HCT116 (cell line): Measurements from ENCODE around the gene OR6C76. TPM values are rescaled to one million over a fixed set of nuclear protein-coding genes. Genes with fewer than 3 reads are reported as not detected.

Source experiments
- ATAC-seq: fragments of 200-7000 bp; cut with Tn5 transposase; 2 replicates; pipeline ENCODE4 v1.9.1; 2020; ENCODE audit warnings: mild to moderate bottlenecking, moderate library complexity
- BruUV-seq: library from RNA; stranded (reverse); fragments of 400-500 nt; replicated peaks from 2 replicates; lab custom pipeline; 2021; lab: Mats Ljungman, UMichigan
- CTCF ChIA-PET: fragments of 300-600 bp; sonication (Branson Sonifier 250); formaldehyde crosslinking; loops from one replicate; lab custom pipeline; 2021; ENCODE audit warnings: antibody characterized with exemption; lab: Charles Lee
- POLR2A ChIA-PET: fragments of 300-600, 350-600 bp; sonication (Branson Sonifier 250); formaldehyde crosslinking; loops from one replicate; lab custom pipeline; 2021; ENCODE audit warnings: antibody characterized with exemption; lab: Charles Lee
- RAD21 ChIA-PET, 2 experiments: fragments of 300-600 bp; sonication (Branson Sonifier 250); formaldehyde crosslinking; loops; one replicate each; lab custom pipeline; 2023; ENCODE audit warnings: low total read pairs in 2 of 2; ENCODE audit not compliant: uncharacterized antibody in 2 of 2, unreplicated experiment in 2 of 2, low non-redundant PET in 1 of 2; lab: Charles Lee
- DNase-seq: peaks from one replicate; pipeline ENCODE4 v3.0.0-alpha.2; 2010; ENCODE audit warnings: low read depth, low spot score
- H2AFZ ChIP-seq: fragments of 200-600 bp; shearing (Covaris generic), sonication (generic); 2 replicates; pipeline ENCODE4 v1.6.1; 2017; ENCODE audit warnings: low read depth, mixed run types, mixed read lengths, antibody characterized with exemption, low read length; ENCODE audit not compliant: poor library complexity, severe bottlenecking
- H3K27ac ChIP-seq: 2 replicates; pipeline ENCODE4 v1.5.1; 2012; ENCODE audit warnings: low read depth, low read length
- H3K27me3 ChIP-seq: fragments of 200-600 bp; sonication (generic); 2 replicates; pipeline ENCODE4 v1.6.1; 2016; ENCODE audit warnings: mixed run types, low read length, mixed read lengths; ENCODE audit not compliant: insufficient read depth
- H3K36me3 ChIP-seq, 2 experiments: fragments of 200-500 bp in 1 of 2; fragments of 200-600 bp in 1 of 2; sonication (Bioruptor generic) in 1 of 2; sonication (generic) in 1 of 2; 2 replicates each; pipeline versions ENCODE4 v1.5.1 to v1.6.1; 2014 to 2016; ENCODE audit warnings: low read length in 2 of 2, inconsistent platforms in 1 of 2, mixed read lengths in 1 of 2, mixed run types in 1 of 2; ENCODE audit not compliant: insufficient read depth in 2 of 2, control insufficient read depth in 1 of 2
- H3K4me1 ChIP-seq, 2 experiments: fragments of 200-600 bp in 1 of 2; sonication (generic) in 1 of 2; 2 replicates each; pipeline versions ENCODE4 v1.5.1 to v1.6.1; 2012 to 2017; ENCODE audit warnings: low read length in 2 of 2, inconsistent platforms in 1 of 2, mild to moderate bottlenecking in 1 of 2, mixed read lengths in 1 of 2, mixed run types in 1 of 2, moderate library complexity in 1 of 2; ENCODE audit not compliant: insufficient read depth in 2 of 2, control insufficient read depth in 1 of 2
- H3K4me2 ChIP-seq: fragments of 200-600 bp; sonication (generic); 2 replicates; pipeline ENCODE4 v1.6.1; 2017; ENCODE audit warnings: mixed run types, low read length, mixed read lengths
- H3K4me3 ChIP-seq, 2 experiments: fragments of 200-600 bp in 1 of 2; sonication (generic) in 1 of 2; replicated peaks in 1 of 2; 2 replicates each; pipeline ENCODE4 v1.5.1; 2011 to 2016; ENCODE audit warnings: low read length in 2 of 2, control low read depth in 1 of 2, low read depth in 1 of 2, mild to moderate bottlenecking in 1 of 2, mixed read lengths in 1 of 2, mixed run types in 1 of 2
- H3K79me2 ChIP-seq: fragments of 200-600 bp; sonication (generic); 2 replicates; pipeline ENCODE4 v1.6.1; 2017; ENCODE audit warnings: mild to moderate bottlenecking, mixed run types, low read length, moderate library complexity, mixed read lengths; ENCODE audit not compliant: insufficient read depth
- H3K9ac ChIP-seq: fragments of 200-600 bp; sonication (generic); 2 replicates; pipeline ENCODE4 v1.6.1; 2016; ENCODE audit warnings: low read length, mixed read lengths
- H3K9me2 ChIP-seq: fragments of 200-600 bp; sonication (generic), shearing (Covaris generic); 2 replicates; pipeline ENCODE4 v1.6.1; 2017; ENCODE audit warnings: mixed run types, mild to moderate bottlenecking, moderate library complexity; ENCODE audit not compliant: insufficient read depth
- H3K9me3 ChIP-seq, 2 experiments: fragments of 200-500 bp in 1 of 2; fragments of 200-600 bp in 1 of 2; sonication (Bioruptor generic) in 1 of 2; sonication (generic) in 1 of 2; 2 replicates each; pipeline ENCODE4 v1.6.1; 2014 to 2017; ENCODE audit warnings: low read length in 2 of 2, mixed read lengths in 2 of 2, inconsistent platforms in 1 of 2, low read depth in 1 of 2, mild to moderate bottlenecking in 1 of 2, mixed run types in 1 of 2, moderate library complexity in 1 of 2; ENCODE audit not compliant: control insufficient read depth in 1 of 2, insufficient read depth in 1 of 2
- H4K20me1 ChIP-seq: fragments of 200-600 bp; sonication (generic), shearing (Covaris generic); 2 replicates; pipeline ENCODE4 v1.6.1; 2017; ENCODE audit warnings: mixed run types, mild to moderate bottlenecking, moderate library complexity; ENCODE audit not compliant: insufficient read depth
- CBX3 ChIP-seq: IDR thresholded peaks from 2 replicates; pipeline ENCODE4 v1.6.1; 2012; ENCODE audit warnings: low read depth
- CEBPB ChIP-seq: IDR thresholded peaks from 2 replicates; pipeline ENCODE4 v1.6.1; 2012; ENCODE audit warnings: low read depth
- ELF1 ChIP-seq: IDR thresholded peaks from 2 replicates; pipeline ENCODE4 v1.6.1; 2012; ENCODE audit warnings: low read depth, borderline replicate concordance
- EZH2phosphoT487 ChIP-seq: fragments of 200-600 bp; IDR thresholded peaks from 2 replicates; pipeline ENCODE4 v1.6.1; 2018; ENCODE audit warnings: antibody characterized with exemption, borderline replicate concordance
- JUND ChIP-seq: IDR thresholded peaks from 2 replicates; pipeline ENCODE4 v1.6.1; 2012
- POLR2A ChIP-seq: IDR thresholded peaks from 2 replicates; pipeline ENCODE4 v1.7.0; 2011; ENCODE audit warnings: borderline replicate concordance; ENCODE audit not compliant: insufficient read depth, insufficient read length; ENCODE audit errors: extremely low read depth
- RAD21 ChIP-seq: IDR thresholded peaks from 2 replicates; pipeline ENCODE4 v1.6.1; 2012; ENCODE audit warnings: low read depth, mild to moderate bottlenecking
- SIN3A ChIP-seq: IDR thresholded peaks from 2 replicates; pipeline ENCODE4 v1.6.1; 2012; ENCODE audit warnings: low read depth
- SRF ChIP-seq: IDR thresholded peaks from 2 replicates; pipeline ENCODE4 v1.6.1; 2012; ENCODE audit warnings: low read depth
- TCF7L2 ChIP-seq: IDR thresholded peaks from 2 replicates; pipeline ENCODE4 v1.7.0; 2011; ENCODE audit warnings: borderline replicate concordance, inconsistent platforms; ENCODE audit not compliant: insufficient read depth, insufficient read length; ENCODE audit errors: extremely low read depth
- ZFX ChIP-seq: fragments of 450-650 bp; IDR thresholded peaks from 2 replicates; pipeline ENCODE4 v1.6.1; 2017
- intact Hi-C: fragments of 100-400 bp; cut with micrococcal nuclease; formaldehyde crosslinking; loops from 2 replicates; pipeline ENCODE4 v1.10.0; 2022
- total RNA-seq: library from RNA; stranded (reverse); gene quantifications from one replicate; pipeline ENCODE4 v1.2.1, GENCODE V29; 2021; ENCODE audit not compliant: unreplicated experiment
- TF ChIP-seq, protein P1 (sequence below): IDR thresholded peaks from 2 replicates; pipeline ENCODE4 v1.6.1; 2012; ENCODE audit warnings: low read depth

OR6C76 gene
- total RNA-seq, 1 experiment from 2014 or later, result not detected

DNA sequence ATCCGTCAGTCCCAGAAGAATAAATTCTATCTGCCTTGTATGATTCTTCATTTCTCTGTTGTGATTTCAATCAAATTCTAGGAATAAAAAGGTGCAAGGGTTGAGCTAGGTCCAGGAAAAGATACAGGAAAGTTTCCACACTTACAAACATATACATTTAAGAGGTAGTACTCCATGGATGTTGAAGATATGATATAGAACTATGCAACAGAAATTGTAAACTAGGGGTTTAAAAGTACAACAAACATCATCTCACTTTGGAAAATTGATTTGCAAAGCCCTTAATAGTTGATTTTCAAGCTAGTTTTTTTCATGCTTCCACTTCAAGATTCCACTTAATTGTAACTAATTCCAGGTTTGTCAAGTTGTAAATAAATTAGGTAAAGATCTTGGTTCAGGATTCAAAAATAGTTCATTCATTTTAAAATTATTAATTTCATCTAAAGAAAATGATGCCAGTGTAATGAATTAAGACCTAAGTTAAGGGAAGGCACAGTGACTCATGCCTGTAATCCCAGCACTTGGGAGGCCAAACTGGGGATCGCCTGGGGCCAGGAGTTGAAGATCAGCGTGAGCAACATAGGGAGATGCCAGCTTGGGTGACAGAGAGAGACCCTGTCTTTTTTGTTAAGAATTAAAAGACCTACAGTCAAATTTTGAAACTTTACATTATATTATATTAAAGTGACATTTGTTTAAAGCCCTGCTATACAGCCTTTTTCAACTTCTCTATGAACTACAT, 44.2 kb downstream of the OR6C76 start, which contains the start of gene OR6C70:
Gene OR6C70, minus strand, starts transcription at position 51 of the 742 bp plus-strand sequence. Its CDS starts 0 bp downstream, at position 51.
- H3K27me3 ChIP-seq, result peaks cover 16% of the 10 kb centered on the region
- POLR2A ChIA-PET, result no interaction called here
- no peak within 1 kb of the TSS for H2AFZ ChIP-seq
- H3K9me2 ChIP-seq, result no peaks in the 10 kb centered on the region
- TF ChIP-seq CEBPB, result no peak
- TF ChIP-seq CBX3, result no peak
- TF ChIP-seq, protein P1, sequence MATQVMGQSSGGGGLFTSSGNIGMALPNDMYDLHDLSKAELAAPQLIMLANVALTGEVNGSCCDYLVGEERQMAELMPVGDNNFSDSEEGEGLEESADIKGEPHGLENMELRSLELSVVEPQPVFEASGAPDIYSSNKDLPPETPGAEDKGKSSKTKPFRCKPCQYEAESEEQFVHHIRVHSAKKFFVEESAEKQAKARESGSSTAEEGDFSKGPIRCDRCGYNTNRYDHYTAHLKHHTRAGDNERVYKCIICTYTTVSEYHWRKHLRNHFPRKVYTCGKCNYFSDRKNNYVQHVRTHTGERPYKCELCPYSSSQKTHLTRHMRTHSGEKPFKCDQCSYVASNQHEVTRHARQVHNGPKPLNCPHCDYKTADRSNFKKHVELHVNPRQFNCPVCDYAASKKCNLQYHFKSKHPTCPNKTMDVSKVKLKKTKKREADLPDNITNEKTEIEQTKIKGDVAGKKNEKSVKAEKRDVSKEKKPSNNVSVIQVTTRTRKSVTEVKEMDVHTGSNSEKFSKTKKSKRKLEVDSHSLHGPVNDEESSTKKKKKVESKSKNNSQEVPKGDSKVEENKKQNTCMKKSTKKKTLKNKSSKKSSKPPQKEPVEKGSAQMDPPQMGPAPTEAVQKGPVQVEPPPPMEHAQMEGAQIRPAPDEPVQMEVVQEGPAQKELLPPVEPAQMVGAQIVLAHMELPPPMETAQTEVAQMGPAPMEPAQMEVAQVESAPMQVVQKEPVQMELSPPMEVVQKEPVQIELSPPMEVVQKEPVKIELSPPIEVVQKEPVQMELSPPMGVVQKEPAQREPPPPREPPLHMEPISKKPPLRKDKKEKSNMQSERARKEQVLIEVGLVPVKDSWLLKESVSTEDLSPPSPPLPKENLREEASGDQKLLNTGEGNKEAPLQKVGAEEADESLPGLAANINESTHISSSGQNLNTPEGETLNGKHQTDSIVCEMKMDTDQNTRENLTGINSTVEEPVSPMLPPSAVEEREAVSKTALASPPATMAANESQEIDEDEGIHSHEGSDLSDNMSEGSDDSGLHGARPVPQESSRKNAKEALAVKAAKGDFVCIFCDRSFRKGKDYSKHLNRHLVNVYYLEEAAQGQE, result no peak
- TF ChIP-seq JUND, result no peak
- TF ChIP-seq ELF1, result no peak
- TF ChIP-seq SRF, result no peak
- TF ChIP-seq POLR2A, result no peak
- no peak for TF ChIP-seq TCF7L2
- TF ChIP-seq SIN3A, result no peak
- no peak for TF ChIP-seq EZH2phosphoT487
- no peak for TF ChIP-seq RAD21
- TF ChIP-seq ZFX, result no peak
- no peaks in the 10 kb centered on the region for H3K36me3 ChIP-seq
- ATAC-seq (no peak), DNase-seq (no peak)
- no peaks in the 10 kb centered on the region for H3K79me2 ChIP-seq
- H3K9me3 ChIP-seq, result no peaks in the 10 kb centered on the region
- RAD21 ChIA-PET, result no interaction called here
- CTCF ChIA-PET, result no interaction called here
- no peak within 1 kb of the TSS for H3K4me2 ChIP-seq
- H3K4me3 ChIP-seq, result no peak within 1 kb of the TSS
- no peak within 1 kb of the TSS for H3K27ac ChIP-seq
- intact Hi-C loops, result no loop called here
- BruUV-seq, result no TSS peak
- H4K20me1 ChIP-seq, result no peaks in the 10 kb centered on the region
- H3K9ac ChIP-seq, result no peak within 1 kb of the TSS
- H3K4me1 ChIP-seq, result no peaks in the 10 kb centered on the region
